GM19351 (cell line): ENCODE results near the gene TMEM108.

Source experiments
- ATAC-seq: cut with Tn5 transposase; IDR thresholded peaks from one replicate; pipeline ENCODE4 v1.9.1; 2021; ENCODE audit warnings: mild to moderate bottlenecking, moderate library complexity; ENCODE audit not compliant: unreplicated experiment

TMEM108 gene

GRCh38 chr3:133053532-133053931 is 15.3 kb downstream of the TMEM108 start:
- no peak for ATAC-seq

DNA sequence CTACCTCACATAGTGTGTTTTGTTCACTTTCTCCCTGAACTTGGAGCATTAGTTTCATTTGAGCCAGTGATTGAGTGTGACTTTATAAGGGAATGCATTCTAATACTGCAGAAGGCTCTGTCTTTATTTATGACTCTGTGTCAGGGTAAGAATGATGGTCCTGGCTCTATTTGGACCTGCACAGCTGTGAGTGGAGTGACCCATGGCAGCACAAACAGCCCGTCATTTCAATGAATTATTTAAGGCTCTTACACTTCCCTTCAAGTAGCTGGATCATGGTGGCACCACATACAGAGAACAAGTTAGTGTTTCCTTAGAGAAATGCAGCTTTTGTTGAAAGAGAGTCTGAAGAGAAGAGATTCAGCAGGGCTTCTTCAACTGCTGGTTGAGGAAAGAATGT is 16.4 kb downstream of the TMEM108 start:
- ATAC-seq: no peak

DNA sequence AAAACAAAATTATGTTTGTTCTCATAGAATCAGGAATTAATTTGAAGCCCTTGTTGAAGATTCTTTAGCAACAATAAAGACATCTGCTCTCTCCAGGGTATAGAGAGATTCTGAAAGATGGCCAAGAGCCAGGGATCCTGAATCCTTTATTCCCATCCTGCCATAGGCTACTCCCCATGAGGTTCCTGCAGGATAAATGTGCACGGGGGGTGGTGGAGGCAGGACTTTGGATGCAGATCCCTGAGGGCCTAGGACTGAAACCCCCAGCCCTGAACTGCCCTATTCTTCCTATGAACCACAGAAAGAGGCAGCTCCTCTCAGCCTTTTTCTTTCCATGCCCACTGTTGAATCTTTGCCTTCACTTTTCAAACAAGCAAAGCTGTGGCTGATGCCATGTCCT is 17.1 kb downstream of the TMEM108 start:
- no peak for ATAC-seq

DNA sequence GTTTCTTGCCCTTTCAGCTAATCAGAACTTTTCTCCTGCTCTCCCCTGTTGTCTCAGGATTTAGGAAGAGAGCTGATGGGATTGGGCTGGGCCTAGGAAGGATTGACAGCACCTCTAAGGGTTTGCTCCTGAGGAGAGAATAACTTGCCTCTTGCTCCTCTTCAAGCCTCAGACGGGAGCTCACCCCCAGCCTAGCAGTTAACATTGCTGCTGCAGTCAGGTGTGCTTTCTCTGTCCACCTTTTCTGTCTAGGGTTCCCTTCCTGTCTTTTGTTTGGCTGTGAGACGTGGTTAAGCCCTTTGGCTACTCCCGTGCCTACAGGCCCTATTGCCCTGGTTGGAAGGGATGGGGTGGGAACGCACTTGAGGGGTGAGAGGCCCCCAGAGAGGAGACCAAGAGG is 20.1 kb downstream of the TMEM108 start:
- no peak for ATAC-seq

DNA sequence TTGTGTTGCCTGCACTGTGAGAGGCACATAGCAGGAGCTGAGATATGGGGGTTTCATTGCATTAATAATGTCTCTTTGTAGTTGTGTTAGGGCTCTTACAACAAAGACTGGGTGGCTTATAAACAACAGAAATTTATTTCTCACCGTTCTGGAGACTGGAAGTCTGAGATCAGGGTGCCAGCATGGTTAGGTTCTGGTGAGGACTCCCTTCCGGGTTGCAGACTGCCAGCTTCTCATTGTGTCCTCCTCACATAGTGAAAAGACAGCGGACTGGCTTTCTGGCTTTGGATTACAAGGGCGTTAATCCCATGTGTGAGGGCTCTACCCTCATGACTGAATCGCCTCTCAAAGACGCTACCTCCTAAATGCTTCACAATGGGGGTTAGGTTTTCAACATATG is 20.6 kb downstream of the TMEM108 start:
- no peak for ATAC-seq

GRCh38 chr3:133065193-133065961 is 27.2 kb downstream of the TMEM108 start:
- no peak for ATAC-seq

DNA sequence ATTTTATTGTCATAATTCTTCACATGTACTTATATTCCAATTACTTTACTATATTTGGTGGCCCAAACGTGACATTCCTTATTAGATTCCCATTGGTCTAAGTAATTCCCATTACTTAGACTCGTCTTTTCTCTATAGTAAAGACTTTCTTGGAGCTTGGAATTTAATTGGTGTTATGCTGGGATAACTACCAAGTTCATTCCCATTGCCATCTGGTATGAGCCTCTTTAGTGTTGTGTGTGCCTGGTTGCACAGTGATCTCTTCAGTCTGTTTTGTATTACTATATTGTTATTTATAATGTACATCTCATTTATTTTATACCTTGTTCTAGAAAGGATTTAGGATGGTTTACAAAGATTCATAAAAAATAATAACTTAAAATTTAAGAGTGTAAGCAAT is 27.8 kb downstream of the TMEM108 start:
- ATAC-seq: no peak

DNA sequence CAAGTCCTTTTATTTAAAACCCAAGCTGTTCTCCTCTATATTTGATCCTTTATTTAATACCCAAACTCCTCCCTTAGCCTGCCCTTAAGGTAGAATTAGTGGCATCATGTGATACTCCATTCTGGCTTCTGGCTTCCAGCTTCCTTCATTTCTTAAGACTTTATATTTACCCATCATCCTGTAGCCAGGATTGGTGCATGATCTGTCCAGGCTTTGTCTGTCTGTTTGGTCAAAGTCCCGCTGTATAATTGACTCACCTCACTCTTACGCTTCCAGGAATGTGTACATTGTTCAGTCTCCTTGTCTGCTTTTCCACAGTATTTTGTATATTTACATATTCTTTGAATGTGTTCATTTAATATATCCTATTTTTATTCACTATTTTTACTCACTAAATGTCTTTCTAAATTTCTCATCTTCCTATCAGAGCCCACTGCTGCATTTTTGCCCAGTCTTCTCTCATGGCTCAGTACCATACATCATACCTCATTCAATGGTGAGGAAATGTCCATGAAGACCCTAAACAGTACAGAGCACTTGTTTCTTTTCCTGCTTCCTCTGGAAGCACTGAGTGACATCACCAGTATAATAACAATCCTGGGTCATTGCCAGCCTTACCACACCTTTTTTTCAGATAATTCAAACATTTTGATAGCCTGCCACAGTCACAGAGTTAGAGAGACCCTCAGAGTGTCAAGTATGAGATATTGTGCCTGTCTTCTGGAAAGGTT is 31.5 kb downstream of the TMEM108 start:
- ATAC-seq: no peak

DNA sequence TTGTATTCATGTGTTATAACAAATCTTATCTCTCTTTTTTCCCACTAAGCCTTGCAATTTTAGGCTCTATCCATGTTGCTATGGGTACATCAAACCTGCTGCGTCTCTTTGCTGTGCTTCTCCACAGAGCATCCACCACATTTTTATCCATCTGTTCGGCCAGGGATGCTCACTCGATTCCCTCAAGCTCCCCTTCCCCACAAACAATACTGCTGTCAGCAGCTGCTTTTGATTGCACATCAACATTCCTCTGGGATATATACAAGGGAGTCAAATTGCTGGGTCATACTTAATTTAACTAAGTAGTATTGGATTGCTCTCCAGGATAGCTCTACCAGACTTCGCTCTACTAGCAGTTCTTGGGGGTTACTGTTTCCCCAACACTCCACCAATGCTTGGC is 36.8 kb downstream of the TMEM108 start:
- ATAC-seq: no peak

GRCh38 chr3:133077688-133078087 is 39.5 kb downstream of the TMEM108 start:
- ATAC-seq: no peak

GRCh38 chr3:133079621-133080020 is 41.4 kb downstream of the TMEM108 start:
- no peak for ATAC-seq

DNA sequence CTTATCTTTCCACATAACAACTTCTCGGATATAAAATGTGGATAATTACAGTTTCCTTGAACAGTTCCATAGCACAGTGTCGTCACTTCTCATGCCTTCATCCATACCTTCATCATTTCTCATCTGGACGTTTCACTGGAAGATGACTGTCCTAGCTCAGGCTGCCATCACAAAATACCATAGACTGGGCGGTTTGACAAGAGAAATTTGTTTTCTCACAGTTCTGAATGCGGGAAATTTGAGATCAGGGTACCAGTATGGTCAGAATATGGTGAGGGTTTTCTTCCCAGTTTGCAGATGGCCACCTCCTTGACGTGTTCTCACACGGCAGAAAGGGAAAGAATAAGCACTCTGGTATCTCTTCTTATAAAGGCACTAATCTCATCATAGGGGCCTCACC is 42.8 kb downstream of the TMEM108 start:
- ATAC-seq: no peak

GRCh38 chr3:133083395-133083794 is 45.2 kb downstream of the TMEM108 start:
- no peak for ATAC-seq

DNA sequence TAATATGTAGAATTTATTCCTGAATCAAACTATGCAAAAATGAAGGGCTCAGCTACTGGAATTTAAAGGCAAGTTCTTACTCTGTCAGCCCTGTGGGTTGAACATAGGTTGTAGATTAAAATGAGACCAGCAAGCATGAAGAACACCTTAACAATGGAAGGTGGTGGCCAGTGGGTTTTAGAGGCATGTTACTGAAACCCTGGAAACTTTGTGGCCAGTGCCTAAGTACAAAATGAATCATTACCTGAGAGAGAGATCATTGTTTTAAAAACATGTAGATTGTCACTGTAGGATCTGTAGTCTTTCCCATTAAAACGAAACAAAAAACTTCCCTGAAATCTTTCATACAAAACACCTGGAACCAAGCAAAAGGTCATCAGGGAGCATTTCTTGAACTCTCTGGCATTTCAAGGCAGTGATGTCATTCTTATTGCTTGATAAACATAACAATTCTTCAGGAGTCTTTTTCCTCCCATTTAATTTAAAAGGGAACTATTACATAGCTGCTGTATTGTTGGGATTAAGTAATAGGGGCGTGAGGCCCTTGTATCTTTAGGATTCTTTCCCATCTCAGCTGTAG is 51.8 kb downstream of the TMEM108 start:
- ATAC-seq: no peak

- ATAC-seq: no peak
Observed at GRCh38 chr3:133092681-133093080, 54.5 kb downstream of the TMEM108 start.

GRCh38 chr3:133093366-133093765 is 55.2 kb downstream of the TMEM108 start:
- ATAC-seq: no peak

DNA sequence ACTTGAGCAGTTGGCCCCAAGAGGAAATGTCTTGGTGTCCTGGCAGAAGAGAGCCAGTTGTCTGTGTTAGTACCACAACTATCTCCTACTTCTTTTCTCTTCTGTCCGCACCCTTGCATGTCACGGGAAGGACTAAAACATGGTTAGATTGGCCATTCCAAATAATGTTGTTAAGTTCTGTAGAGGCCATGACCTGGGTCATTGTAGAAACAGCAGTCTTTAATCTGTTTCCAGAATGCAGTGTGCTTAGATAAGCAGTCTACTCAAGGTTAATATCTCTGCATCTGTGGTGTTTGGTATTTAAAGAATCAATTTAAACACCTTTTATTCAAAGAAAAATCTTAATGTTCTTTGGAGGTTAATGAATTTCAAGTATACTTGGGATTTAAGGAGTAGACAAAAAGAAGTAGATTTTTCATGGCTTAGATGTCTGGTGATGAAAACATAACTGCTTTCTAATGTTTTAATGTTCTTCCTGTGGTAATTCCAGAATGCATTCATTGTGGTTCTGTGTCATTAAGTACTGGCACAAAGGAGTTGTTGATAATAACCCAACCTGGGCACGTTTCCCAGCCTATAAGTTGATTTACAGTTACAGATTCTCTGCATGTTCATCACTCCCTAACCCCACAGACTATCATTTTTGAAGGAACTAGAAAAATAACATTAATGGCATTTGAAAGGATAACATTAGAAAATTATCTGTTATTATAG is 58.9 kb downstream of the TMEM108 start:
- ATAC-seq: no peak

- ATAC-seq: no peak
Observed at GRCh38 chr3:133103706-133104105, 65.5 kb downstream of the TMEM108 start.

- ATAC-seq: no peak
Observed at GRCh38 chr3:133106169-133106568, 68.0 kb downstream of the TMEM108 start.

- ATAC-seq: no peak
Observed at GRCh38 chr3:133112666-133113065, 74.5 kb downstream of the TMEM108 start.

GRCh38 chr3:133113526-133113925 is 75.3 kb downstream of the TMEM108 start:
- no peak for ATAC-seq
